Stimulated activated CD4-positive, alpha-beta T cell treated with anti-CD3 and anti-CD28 coated beads, Interleukin-4, amount 100 ng/mL, for 1 hour (primary cell): ENCODE data around the gene PADI3.

Experiments
- DNase-seq: peaks from one replicate; pipeline ENCODE4 v3.0.0-alpha.2; 2020

The PADI3 gene

DNA sequence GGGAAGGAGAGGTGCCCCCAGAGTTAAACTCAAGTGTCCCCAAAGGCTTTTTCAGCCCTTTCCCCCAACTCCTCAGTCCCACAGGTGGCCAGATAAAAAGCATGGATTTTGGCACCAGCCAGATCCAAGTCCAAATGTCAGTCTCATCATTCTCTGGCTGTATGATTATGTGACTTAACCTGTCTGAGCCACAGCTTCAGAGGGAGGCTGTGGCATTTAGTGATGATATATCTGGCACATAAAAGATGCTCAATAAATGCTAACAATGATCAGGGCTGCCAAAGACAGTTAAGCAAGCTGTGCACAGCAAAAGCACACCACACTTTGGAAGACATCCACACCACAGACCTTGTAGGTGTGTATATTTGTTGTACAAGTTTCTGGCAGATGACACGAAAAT lies 5.6 kb upstream of the PADI3 start:
- no peak for DNase-seq

DNA sequence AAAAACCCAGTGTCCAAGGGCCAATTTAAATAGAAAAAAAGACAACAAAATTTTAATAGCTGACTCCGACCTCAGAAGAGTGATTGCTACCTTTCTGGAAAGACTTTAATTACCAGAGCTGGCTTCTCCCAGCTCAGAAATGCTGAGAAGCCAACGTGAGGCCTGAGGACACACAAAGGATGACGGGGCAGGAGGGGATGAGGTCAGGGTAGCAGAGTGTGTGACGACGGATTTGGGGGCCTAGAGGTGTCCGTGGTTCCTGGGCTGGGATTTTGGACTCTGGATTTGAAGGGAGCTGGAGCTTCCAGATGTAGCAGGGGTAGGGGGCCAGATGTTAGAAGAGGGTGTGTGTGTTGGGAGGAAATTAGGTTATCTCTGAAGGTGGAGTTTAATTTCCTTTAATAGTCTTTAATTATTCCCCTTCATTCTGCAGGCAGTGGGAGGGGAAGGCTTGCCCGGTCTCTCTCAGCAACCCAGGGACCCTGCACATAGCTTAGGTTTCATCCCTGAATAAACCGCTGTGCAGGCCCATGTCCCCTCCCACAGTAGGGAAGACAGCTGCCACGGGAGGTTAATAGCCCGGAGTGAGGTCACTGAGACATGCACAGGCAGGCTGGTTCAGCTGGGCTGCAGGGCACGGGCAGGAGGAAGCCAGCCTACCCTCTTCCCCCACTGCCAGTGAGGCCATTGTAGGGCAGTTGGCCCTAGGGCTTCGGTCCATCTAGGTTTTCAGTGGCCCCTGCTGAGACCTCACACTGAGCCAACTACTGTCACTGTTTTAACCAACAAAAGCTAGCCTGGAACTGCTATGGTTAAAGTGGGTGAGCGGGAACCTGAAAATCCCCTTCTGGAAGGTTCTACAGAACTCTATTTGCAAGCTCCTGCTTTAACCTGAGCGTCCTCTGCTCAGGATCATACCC lies 3.8 kb upstream of the PADI3 start:
- DNase-seq, result no peak

DNA sequence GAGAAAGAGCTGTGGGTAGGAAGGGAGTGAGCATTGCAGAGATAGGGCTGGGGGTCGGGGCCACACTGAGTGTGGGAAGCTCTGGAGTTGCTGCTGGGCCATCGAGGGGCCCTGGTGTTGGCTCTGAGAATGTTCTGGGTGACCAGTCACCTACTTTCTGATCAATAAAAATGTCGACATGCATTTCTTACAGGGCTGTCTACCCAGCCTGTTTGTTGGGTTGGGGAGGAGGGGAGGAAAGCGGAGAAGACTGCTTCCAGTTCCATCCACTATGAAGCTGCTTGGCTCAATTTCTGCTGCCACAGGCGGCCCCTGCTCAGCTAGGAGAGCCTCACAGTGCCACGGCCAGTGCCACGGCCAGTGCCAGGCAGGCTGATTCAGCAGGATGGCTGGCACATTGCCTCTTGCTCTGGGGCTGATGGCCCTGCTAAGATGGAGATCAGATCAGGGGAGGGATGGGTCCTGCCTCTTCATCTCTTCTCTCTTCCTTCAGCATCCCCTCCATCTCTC lies 3.0 kb upstream of the PADI3 start:
- DNase-seq, result no peak

DNA sequence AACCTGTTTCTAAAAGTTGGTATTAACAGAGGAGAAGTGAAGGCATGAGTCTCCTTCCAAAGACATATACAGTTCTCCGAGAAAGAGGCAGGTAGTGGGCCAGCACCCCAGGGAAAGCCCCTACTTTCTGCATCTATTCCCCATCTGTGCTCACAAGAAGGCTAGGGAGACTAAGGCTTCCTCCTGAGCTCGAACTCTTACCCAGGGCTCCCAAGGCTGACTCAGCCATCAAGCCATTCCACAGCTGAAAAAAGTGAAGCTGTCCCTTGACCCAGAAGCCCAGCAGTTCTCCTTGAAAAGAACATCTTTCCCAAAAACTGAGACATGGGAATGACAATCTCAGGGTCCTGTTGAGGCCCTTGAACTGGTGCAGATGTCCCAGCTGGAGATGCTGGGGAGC lies 1.9 kb upstream of the PADI3 start:
- no peak for DNase-seq

DNA sequence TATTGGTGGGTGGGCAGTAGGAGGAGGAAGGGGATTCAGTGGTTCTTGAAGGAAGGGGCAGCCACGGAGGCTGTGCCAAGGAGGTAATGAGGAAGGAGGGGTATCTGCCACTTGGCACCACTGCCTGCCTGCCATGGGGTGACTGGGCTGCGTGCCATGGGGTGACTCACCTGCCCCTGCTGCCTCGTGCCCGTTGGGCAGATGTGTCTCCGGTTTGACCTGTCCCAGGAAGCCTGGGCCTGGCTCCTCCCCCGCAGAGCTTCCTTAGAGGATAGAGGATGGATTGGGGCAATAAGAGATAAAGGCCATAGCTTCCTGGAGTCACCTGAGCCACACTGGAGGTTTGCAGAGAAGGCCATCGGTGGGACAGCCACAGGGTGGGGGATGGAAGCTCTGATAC lies 1.7 kb downstream of the PADI3 start:
- no peak for DNase-seq

DNA sequence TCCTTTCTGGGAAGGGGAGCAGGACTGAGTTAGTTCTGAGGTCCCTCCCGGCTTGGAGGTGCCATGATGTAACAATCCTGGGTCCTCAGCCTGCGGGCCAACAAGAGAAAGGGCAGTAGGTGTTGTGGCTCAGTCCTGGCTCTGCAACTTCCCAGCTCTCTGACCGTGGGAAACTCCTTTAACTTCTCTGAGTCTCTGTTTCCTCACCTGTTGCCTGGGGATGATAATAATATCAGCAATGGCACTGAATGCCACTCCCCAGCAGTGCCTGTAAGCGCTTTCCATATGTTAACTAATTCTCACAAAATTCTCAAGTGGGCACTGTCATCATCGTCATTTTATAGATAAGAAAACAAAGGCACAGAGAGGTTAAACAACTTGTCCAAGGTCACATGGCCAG lies 2.3 kb downstream of the PADI3 start:
- no peak for DNase-seq

DNA sequence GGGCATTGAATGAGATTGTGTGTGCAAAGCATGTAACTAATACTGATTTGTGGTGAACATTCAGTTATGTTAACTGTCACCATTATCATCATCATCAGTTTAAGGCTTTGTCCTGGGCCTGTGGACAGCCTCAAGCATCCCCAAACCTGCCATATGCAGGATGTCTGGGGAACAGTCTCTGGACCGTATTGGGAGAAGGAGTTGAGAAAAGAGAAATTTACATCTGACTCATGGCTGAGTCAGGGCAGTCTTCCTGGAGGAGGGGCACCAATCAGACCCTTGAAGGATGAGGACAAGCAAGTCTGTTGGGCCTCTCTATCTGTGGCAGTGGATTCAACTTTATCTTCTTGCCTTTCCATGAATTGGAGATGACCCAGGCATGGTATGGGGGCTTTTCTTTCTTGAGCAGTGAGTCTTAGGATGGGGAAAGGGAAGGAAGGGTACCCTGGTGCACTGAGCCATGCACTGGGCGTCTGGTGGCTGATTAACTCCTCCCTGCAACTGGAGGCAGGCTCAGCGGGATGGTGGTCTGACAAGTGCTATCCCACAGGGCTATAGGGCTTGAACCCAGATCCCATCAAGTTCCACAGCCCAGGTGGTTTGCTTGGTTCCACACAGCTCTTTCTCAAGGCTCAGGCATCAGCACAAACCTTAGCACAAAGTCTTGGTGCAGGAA lies 2.9 kb downstream of the PADI3 start:
- DNase-seq, result no peak

DNA sequence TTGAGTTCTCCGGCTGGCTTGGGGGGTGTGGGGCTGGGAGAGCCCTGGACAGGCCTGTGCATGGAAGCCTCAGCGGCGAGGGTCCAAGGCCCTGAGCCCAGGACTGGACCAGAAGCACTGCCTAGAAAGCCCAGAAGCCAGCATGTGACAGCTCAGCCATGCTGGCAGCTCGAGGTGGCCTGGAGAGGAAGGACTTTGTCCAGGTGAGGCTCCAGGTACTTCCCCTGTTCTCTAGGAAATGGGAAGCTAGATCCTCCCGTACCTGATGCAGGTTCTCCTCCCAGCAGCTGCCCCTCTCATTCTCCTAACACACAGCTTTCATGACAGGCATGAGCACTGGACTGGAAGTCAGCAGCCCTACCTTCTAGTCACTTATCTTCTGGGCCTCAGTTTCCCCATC lies 6.4 kb downstream of the PADI3 start:
- no peak for DNase-seq

DNA sequence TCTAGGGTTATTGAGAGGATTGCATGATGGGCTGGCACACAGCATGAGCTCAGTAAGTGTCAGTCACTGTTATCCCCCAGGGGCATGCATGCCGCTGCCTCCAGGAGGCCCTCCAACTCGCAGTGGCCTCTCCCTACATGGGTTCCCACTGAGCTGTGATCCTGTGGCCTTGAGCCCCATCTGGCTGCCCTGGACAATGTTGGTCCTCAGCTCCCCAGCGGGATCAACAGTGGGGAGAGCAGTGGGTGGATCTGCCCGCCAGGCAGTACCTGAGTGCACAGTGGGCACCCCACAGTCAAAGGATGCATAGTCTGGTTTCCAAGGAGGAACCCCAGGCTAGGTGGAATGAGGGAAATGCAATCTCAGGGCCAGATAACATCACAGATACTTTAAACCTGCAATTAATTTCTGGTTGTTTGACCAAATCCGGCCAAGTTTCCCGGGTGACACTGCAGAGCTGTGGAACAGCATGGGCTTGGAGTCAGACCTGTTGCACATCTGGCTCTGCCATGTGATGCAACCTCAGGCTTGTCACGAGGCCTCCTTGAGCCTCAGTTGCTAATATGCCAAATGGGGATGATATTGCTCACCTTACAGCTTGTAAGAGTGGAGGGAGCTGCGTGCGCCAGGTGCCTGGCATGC lies 9.3 kb downstream of the PADI3 start:
- DNase-seq, result no peak

DNA sequence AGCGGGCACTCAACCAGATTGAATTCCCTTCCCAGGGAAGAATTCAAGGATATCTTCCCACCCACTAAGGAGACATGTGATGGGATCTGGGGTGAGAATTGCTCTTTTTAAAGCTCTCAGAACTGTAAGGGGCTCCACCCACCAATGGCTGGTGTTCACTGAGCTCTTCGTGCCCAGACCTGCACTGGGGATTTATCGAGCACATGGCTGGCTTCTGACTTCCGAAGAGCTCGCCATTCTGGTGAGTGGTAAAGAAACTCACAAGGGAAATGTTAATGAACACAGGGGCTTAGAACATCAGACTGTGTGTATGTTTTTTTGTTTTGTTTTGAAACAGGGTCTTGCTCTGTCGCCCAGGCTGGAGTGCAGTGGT lies 9.8 kb downstream of the PADI3 start:
- DNase-seq, result no peak

DNA sequence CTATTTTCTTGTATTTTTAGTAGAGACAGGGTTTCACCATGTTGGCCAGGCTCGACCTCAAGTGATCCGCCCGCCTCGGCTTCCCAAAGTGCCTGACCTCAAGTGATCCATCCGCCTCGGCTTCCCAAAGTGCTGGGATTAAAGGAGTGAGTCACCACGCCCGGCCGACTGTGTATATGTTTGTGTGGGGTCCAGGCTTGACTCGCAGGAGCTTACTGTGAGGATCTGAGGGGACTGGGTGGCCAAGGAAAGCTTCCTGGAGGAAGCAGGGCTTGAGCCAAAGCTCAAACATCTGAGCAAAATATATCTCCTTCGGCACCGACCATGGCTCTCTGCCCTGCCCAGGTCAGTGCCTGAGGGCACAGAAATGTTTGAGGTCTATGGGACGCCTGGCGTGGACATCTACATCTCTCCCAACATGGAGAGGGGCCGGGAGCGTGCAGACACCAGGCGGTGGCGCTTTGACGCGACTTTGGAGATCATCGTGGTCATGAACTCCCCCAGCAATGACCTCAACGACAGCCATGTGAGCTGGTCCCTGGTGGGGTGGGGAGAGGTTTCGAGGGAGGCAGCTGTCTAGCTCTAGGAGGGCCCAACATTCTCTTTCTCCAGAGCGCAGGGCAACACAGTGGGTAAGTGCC lies 10.5 kb downstream of the PADI3 start:
- DNase-seq, result no peak

DNA sequence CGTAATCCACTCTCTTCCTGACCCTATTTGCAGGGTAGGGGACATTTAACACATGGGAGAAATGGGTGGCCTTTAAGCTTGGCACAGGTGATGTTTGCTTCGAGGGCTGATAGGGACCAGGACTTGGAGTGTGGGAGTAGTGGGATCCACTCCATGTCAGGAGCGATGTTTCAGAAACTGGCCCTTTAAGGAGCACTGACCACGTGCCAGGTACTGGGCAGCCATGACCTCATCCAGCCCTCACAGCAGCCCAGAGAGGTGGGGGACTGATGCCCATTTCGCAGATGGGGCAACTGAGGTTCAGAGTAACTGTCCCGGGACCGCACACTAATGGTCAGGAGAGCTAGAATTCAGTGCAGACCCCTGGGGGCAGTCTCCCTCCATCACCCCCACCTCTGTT lies 11.4 kb downstream of the PADI3 start:
- DNase-seq, result no peak

DNA sequence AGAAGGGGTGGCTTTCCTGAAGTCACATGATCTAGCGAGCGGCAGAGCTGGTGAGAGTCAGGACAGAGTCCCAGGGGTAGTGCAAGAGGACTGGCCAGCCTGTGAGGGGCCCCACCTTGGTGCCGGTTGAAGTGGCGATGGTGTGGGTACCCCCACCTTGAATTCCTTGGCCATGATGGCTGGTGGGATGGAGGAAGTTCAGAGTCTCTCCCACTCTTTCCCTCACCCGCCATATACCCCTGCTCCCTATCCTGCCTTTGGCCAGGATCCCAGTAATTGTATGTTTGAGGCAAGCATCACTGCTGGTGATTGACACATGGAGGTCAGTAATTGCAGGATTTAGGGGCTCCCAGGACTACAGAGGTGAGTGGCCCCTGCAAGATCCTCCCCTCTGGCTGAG lies 11.8 kb downstream of the PADI3 start:
- DNase-seq, result no peak

DNA sequence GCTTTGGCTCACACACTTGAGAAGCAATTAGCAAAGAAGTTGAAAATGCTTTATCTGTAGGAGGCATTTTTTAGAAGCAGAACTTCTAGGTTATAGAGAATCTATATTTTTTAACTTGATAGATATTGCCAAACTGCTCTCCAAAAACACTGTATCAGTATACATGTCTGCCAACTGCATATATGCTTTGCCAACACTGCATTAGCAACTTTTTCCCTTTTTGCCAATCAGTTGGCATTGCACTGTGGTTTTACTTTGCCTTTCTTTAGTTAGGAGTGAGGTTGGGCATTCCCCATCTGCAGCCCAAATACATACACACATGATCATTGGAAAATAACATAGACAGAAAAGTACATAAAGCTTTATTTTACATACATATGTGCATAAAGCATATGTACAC lies 15.0 kb downstream of the PADI3 start:
- DNase-seq, result no peak

DNA sequence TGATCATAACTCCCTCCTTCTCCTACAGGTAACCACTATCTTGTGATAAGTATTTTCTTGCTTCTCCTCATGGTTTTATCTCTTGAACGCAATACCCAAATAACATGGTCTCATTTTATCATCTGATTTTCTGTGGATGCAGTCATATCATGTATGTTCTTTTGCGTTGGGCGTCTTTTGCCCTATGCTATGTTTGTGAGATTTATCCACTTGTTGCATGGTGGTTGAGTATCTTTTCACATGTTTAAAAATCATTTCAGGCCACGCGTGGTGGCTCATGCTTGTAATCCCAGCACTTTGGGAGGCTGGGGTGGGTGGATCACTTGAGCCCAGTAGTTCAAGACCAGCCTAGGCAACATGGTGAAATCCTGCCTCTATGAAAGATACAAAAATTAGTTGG lies 15.6 kb downstream of the PADI3 start:
- no peak for DNase-seq

DNA sequence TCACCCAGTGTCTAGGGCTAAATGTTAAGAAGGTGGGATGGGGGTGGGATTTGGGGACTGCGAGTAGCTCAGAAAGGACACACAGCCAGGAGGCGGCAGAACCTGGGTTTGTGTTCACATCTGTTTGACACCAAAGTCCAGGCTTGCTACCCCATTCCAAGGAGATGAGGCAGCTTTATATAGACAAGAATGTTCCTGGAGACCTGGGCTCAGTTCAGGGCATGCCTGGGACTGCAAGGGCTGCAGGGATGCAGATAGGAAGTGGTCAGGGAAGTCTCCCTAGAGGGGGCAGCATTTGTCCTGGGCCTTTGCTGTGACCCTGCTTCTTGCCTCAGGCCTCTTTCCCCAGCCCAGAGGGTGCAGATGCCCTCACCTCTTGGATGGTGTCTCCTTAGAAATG lies 16.3 kb downstream of the PADI3 start:
- no peak for DNase-seq

DNA sequence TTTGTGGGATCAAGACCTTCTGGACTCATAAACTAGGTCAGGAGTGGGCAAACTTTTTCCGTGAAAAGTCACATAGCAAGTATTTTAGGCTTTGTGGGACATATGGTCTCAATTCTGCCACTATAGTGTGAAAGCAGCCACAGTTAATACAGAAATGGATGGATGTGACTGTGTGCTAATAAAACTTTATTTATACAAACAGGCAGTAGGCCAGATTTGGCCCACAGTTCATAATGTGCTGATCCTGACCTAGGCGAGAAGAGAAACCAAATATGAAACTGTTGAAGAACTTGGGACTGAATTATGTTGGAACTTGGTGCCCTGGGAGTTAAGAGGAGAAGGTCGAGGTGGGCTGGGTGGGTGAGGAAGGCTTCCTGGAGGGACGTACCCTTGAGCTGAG lies 17.1 kb downstream of the PADI3 start:
- no peak for DNase-seq

DNA sequence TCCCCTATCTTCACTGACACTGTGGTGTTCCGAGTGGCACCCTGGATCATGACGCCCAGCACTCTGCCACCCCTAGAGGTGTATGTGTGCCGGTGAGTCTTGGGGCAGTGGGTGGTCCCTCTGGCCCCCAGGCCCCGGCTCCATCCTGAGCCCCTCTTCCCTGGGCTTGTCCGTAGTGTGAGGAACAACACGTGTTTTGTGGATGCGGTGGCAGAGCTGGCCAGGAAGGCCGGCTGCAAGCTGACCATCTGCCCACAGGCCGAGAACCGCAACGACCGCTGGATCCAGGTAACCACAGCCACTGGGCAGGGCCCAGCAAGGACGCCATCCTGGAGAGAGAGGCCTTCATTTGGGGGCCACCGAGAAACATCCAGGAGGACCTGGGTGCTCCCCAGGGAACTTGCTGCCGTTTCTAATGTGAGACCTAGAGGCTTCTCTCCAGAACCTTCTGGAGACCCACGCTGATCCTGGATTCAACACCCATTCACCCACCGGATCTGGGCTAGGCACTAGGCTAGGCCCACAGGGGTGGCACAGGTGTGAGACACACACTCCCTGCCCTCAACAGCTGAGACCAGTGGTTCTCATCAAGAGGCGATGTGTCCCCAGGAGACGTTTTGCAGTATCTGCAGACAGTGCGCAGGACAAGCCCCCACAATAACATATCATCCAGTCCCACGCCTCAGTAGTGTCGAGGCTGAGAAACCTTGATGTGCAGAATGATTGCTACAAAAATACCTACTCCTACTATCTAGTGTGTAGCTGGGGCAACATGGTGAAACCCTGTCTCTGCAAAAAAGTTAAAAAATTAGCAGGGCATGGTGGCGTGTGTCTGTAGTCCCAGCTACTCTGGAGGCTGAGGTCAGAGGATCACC lies 22.2 kb downstream of the PADI3 start:
- DNase-seq, result no peak

DNA sequence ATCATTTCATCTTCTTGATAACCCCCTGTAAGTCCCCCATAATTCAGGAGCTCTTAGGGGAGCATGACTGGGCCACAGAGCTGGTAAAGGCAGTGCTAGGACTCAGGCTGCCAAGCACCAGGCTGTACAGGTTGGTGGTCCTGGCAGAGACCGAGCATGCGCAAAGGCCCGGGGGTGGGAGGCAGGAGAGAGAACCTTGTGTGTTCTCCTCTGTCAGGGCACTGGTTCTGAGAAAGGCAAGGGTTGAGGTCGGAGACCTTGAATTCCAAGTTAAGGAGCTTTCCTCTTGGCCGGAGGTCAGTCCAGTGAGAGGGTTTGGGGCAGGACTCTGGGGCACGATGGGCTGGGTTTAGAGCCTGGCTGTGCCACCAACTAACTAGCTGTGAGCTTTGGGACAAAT lies 23.2 kb downstream of the PADI3 start:
- no peak for DNase-seq

DNA sequence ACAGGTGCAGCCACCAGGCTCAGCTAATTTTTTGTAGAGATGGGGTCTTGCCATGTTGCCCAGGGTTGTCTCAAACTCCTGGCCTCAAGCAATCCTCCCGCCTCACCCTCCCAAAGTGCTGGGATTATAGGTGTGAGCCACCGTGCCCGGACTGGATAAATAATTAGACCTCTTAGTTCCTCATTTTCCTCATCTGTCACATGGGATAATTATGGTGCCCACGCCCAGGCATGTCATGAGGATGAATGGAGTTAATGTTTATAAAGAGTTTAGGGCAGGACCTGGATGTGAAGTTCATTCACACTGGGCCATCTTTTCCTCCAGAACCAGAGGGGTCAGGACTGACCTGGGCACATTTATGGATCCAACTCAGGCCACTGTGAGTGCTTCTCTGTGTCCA lies 23.7 kb downstream of the PADI3 start:
- no peak for DNase-seq

DNA sequence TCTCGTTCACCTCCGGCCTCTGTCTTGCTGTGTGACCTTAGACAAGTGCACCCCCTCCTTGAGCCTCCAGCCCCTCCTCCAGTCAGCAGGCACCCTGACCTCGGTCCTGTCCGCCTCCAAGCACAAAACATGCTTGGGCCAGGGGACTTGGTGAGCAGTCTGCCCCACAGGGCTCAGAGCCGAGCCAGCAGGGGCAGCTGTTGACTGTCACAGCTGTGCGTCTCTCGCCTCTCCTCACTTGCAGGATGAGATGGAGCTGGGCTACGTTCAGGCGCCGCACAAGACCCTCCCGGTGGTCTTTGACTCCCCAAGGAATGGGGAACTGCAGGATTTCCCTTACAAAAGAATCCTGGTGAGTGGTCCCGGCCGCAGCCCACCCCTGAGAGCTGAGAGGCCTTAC lies 24.2 kb downstream of the PADI3 start:
- DNase-seq, result no peak
